ENCODE data around the gene PFDN1. TPM values are rescaled to one million over a fixed set of nuclear protein-coding genes. Genes with fewer than 3 reads are reported as not detected.
"Not testable (repeated sequence)": the region's sequence is repeated elsewhere in the genome, so short reads cannot be mapped to it uniquely, and the experiment has no call there.

PFDN1 gene, protein sequence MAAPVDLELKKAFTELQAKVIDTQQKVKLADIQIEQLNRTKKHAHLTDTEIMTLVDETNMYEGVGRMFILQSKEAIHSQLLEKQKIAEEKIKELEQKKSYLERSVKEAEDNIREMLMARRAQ
- 41.5 TPM for total RNA-seq

DNA sequence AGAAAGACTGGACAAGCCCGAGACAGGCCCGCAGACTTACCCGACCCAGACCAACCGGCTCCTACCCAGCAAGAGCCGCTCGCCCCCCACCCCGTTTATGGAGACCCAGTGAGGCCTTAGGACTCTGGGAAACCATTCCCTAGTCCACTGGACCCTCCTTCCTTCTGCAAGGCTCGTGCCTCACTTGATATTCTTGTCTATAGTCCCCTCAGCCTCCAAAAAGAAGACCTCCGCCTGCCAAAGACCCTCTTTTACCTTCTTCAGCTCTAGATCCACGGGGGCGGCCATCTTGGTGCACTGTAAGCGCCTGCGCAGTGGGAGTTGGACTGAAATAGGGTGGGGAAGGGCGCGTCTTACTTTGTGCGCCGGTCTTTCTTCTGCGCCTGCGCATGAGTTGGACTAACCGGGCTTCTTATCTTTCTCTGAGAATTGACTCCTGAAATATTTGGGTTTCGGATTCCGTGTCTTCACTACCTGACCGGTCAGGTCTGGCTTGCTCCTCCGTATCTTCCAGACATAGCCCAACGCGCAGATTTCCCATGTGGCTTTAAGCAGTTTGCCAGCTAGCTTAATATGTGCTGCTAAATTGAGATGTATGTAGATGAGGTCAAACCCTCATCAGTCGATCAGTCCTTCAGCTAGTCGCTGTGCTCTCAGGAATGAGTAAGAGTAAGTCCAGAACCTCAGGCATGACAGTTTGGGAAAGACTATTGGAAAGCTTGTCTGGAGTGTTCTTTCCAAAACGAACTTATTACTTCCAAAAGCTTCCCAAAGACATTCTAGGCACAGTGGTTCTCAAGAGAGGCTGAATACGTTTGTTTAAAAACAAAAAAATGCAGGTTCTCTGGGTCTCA, at the start of gene PFDN1:
Gene PFDN1 (minus strand): TSS at position 316 of the 854 bp plus-strand sequence. CDS start 28 bp downstream, at position 288.
- DNase-seq (ENCODE audit: low spot score) = peak; percentile 93

DNA sequence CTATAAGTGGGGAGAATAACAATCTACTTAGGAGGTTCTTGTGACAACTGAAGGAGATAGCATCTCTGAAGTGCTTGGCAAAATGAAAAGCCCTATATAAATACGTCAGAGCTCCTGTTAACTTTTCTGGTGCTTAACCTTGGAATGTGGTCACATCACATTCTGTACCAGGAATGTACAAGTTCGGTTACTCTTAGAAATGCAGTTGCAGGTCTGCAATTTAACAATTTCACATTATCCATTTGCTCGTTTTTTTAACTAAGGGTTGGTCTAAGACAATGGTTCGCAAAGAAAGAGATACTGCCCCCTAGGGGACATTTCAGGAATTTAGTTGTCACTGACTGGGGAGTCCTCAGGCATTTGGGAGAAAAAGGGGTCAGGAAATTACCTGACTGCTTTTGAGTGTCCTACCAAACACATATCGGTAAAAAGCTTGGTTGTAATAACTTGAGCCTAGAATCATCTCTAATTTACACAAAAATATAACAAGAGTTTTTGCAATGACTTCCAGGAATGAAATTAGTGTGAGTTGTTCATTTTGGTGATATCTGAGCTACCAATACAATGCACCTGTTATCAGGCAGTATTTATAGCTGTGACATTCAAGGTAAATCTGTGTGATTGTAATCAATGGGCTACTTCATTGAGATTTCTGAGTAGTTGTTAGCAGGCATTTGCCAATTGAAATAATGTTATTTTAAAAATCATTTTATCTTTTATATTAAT, 48.9 kb upstream of the PFDN1 start:
- peak; percentile 62 for DNase-seq (ENCODE audit: low spot score)

DNA sequence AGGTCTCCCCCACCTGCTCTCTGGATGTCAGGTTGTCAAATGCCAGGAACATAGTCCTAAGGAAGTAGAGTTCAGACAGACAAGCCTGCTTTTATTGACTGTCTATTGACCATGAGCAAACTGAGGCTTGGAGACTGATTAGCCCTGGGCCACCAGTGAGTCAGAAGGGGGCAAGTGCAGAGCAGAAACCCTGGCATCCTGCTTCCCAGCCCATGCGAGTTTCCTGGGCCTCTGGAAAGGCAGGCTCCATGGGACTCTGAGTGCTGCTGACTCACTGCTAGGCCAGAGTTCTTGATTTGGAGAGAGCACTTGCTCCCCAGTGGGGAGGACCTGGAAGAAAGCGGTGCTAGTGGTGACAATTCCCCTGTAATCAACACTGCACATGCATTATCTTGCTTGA, 46.3 kb upstream of the PFDN1 start:
- no peak for DNase-seq (ENCODE audit: low spot score)

DNA sequence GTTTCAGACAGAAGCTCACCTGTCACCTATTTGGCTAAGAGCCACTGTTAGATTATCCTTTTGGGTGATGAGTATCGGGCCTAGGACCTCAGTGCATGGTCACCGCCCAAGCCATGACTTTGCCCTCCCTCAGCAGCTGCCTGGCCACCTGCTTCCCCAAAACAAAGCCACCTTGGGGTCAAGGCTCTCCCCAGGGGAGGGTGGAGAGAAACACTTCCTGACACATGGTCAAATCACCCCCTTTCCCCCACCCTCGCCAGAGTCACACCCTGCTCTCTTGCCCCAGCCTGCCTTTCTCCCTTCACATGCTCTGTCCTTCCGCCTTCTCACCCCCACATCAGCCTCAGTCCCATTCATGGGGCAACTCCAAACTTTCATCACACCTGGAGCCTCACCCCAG, 45.2 kb upstream of the PFDN1 start:
- DNase-seq (ENCODE audit: low spot score) = peak; percentile 83

DNA sequence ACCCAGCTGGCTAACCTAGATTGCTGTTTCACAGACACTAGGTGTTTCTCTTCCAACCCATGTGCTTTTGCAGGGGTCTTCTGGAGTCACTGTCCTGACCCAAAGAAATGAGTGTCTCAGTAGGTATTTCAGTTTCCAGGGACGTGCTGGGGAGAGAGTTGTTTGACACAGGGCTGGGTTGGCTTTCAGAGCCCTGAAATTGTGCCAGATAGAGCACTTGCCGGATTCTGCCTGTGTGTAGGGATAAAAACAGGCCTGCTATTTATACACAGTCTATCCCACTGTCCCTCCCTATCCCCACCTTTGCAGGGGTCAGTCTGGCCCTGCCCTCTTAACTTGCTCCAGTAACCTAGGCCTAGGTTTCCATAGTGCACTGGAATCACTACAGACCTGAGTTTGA, 44.5 kb upstream of the PFDN1 start:
- no peak for DNase-seq (ENCODE audit: low spot score)

DNA sequence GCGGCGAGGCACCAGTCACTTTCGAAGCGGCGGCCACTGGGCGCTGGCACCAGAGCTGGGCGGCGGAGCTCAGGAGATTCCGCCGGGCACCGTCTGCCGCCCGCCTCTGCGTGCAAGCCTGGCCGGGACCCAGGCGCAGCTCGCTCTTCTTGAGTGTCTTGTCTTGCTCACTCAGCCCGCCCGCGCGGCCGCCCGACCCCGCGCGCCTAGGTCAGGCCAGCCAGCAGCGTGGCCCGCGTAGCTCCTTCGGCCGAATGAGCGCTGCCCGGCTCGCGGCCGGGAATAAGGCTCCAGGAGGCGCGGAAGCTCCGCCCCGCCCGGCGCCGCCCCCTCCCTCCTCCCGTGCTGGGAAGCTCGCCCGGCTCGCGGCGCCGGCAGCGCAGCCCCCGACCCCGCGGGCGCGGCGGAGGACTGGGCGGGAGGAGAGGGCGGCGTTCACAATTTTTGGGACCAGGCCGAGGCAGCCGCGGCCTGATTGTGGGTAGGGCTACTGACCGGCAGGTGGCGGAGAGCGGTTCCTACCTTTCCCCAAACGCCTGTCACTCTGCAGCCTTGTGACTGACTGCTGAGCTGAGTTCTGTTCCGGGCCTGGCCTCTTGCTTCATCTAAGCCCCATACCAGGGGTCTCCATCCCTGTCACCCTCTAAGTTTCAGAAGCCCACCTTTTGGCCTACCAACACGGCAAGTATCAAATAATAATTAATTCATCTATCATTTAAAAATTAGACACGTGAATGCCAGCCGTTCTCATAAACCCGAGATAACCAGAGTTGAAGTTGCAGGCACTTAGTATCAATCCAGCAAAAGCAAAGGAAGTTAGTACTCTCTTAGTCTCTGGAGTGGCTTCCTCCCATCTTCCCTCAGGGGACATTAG, 43.7 kb upstream of the PFDN1 start, which contains the start of gene HBEGF:
Gene HBEGF (minus strand): TSS at position 256 of the 874 bp plus-strand sequence. CDS start 275 bp downstream, outside the sequence.
- DNase-seq (ENCODE audit: low spot score) = peak; percentile 81

DNA sequence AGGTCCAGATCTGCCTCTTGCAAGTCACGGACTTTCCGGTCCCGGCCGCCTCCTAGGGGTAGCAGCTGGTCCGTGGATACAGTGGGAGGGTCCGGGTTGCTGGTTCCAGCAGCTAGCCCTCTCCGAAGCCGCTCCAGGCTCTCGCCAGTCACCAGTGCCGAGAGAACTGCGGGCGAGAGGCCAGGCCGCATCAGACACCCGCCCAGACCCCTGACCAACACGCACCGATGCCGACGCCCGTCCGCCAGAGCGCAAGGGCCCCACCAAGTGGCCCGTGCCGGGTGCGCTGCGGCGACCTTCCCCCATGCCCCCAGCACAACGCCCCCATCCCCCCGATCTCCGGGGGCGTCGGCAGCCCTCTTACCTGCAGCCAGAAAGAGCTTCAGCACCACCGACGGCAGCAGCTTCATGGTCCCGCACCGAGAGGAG, 43.0 kb upstream of the PFDN1 start:
- DNase-seq (ENCODE audit: low spot score) = peak; percentile 56

DNA sequence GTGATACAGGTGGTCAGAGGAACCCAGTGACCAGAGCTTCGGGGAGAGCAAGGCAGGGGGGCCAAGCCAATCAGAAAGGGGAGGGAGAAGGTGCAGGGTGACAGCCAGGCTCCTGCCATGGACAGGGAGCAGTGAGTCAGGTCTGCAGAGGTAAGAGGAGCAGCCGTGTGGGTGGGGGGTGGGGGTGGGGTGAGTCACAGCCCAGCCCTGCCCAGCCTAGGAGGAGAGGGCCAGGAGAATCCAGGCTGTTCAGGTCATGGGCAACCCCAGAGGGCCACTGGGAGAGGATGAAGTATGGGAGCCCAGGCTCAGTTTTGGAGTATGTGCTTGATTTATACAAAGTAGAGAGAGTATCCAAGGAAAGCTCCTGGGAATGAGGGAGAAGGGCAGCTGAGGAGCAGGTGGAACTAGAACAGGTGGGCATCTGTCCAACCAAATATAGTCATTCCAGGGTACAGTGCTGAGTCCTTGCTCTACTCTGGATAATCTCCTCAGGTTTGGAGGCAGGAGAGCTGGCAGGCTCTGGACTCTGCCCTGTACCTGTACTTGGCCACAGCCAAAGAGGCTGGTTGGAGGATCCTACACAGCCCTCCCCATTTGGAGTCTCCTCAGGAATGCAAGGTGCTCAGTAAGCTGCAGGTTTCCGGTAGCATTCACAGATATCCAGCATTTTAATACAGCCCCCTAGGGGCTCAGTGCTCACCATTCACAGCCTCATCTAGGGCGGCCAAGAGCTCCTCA, 42.0 kb upstream of the PFDN1 start:
- DNase-seq (ENCODE audit: low spot score) = no peak

DNA sequence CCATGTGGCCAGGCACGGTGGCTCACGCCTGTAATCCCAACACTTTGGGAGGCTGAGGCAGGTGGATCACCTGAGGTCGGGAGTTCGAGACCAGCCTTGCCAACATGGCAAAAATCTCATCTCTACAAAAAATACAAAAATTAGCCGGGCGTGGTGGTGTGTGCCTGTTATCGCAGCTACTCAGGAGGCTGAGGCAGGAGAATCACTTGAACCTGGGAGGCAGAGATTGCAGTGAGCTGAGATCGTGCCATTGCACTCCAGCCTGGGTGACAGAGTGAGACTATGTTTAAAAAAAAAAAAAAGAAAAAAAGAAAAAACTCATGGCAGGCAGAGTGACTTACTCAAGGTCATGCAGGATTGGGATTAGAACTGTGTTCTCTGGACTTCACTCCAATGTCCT, 40.9 kb upstream of the PFDN1 start:
- not testable (repeated sequence) for DNase-seq (ENCODE audit: low spot score)

DNA sequence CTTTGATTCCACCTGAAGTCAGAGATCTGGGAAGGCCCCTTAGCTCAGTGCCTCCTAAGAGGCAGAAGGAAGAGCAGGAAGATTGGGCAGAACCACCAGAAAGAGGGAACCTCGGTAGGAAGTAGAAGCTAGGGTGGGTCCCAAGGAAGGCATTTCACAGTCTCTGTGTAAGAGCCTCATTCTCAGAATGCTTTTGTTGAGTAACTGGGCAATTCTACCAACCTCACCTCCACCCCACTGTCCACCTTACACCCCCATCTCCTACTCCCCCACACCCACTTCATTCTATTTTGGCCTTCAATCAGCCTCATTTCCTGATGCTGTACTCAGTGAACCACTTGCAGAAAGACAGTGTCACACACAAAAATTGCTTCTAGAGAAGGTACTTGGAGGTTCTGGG, 40.0 kb upstream of the PFDN1 start:
- no peak for DNase-seq (ENCODE audit: low spot score)

DNA sequence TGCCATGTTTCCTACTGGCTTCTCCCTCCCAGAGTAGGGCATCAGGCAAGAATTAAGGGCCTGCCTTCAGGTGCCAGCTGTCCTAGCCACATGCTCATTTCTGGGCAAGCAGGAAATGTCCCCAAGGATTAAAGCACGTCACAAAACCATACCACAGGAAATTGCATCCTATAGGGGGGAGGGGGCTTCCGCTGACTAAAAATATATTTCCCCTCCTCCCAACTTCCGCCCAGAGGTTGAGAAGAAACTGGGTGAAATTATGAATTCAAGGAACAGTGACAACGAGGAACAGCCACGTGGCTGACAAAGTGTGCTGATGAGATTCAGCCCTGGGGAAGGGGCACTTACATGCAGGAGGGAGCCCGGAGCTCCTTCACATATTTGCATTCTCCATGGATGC, 39.4 kb upstream of the PFDN1 start:
- no peak for DNase-seq (ENCODE audit: low spot score)

DNA sequence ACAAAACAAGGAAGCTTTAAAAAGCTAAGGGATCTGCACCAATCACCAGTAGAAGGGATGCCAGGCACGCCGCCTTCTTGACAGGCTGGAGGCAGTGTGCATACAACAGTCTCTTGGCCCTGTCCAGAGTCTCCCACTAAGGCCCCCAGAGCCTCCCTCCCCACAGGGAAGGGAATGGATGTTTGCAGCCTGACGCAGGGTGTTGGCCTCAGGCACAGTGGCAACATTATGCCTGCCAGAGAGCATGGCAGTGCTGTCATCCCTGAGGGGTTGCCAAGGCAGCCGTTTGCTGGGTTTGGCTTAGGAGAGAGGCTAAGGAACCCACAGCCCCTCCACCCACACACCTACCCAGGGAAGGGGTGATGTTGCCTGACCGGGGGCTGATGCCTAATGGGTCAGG, 38.7 kb upstream of the PFDN1 start:
- peak; percentile 50 for DNase-seq (ENCODE audit: low spot score)

DNA sequence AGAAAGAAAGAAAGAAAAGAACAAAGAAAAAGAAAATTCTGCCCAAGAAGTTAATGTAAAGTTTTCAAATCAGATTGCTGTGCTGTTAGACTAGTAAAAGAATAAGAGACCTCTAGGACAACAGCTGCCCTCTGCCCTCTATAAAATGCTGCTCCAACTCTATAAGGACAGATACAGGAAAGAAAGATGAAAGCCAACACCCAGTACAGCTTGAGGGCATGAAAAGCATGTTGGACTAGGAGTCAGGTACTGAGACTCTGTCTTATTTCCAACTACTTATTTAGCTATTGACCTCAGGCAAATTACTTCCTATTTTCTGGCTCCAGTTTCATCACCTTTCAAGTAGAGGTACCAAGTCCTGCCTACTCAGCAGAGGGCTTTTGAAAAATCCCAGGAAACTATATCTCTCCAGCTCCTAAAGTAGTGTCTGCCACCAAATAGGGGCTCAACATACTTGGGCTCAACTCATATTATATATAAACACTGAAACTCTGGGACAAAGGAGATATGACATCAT, 37.8 kb upstream of the PFDN1 start:
- no peak for DNase-seq (ENCODE audit: low spot score)

DNA sequence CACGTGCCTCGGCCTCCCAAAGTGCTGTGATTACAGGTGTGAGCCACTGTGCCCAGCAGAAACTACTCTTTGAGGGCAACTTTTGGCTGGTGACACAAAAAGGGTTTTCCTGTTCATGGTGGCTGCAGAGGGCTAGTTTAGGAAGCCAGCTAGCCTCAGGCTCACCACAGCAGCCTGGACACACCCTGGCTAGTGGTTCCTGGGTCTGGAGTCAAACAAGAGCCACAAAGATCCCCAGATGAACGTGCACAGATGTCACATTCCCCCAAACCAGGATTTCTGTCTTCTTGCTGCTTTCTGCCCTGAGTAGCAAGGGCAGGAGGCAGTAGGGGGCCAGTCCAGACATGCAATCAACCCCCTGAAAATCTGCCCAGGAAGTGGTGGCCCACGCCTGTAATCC, 36.7 kb upstream of the PFDN1 start:
- no peak for DNase-seq (ENCODE audit: low spot score)

DNA sequence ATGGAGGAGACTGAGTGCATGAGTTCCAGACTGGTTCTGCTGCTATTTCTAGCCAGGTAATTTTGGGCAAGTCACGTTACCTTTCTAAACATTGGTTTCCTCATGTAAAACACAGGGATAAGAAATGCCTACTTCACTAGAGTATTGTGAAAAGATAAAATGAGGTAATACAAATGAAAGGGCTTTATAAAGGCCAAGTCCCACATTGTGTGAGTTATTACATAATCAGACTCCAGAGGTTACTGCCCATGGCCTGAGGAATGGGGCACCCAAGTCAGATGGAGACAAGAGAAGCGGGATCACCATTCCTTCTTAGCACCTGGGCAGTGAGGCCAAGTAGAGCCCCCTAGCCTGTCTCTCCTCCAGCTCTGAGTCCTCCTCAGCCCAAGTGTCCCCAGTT, 36.0 kb upstream of the PFDN1 start:
- no peak for DNase-seq (ENCODE audit: low spot score)

DNA sequence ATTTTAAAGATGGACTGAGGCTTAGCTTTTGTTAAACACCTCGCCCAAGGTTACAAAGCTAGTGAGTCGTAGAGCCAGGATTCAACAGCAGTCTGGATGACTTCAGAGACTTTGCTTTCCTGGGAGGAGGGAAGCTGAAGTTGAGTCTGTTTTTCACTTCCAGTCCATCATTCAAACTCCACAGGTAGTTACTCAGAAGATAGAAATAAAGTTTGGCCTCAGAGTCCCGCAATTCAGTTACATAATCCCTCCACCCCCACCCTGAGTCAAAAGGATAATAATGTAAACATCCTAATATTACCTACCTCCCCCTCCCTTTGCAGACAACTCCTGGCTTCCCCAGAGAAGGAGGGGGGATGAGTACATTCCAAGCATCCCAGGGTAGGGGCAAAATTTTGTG, 35.4 kb upstream of the PFDN1 start:
- DNase-seq (ENCODE audit: low spot score) = no peak

DNA sequence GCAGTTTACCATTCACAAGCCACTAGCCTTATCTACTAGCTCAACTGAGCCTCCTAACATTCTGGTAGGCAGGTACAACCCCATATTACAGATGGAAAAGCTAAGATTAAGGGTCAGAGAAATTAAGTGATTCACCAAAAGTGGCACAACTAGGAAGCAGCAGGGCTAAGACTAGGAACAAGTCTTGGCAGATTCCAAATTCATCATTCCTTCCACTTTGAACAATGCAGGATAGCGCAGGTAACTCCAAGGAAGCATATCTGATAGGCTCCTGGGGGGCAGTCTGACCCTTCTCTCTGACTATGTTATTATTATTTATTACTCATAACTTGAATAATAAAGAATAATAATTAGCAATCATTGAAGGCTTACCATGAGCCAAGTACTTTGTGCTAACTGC, 35.0 kb upstream of the PFDN1 start:
- DNase-seq (ENCODE audit: low spot score) = no peak

DNA sequence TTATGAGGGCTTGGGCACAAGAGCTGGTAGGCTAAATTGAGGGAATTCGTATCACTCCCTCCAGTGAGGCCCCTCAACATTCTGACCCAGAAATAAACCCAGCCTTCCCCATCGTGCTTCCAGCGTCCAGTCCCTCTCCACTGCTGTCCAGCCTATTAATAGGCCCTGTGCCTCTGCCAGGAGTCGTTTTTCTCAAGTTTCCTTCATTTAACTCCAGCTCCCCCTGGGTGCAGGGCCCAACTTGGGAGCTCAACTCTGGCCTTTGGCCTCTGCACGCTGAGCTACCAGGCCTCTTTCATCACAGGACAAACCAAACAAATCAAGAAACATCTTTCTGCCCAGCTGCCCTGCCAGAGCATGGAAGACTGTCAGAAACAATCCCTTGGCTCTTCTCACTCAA, 33.5 kb upstream of the PFDN1 start:
- DNase-seq (ENCODE audit: low spot score) = no peak

DNA sequence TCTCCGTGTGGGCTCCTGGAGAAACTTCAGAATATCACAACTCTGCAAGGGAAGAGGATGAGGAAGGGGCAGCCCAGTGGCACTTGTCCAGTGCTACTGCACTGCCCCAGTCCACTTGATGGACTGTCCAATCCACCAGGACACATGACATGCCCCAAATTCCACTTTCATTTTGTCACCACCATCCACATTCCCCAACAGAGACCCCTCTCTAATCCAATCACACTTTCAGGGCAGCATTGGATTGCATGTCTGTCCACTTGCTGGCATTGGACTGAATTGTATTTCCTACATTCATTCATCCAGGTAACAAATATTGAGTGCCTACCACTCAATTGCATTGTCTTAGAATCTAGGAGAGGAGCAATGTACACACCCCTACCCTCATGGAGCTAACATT, 28.7 kb upstream of the PFDN1 start:
- no peak for DNase-seq (ENCODE audit: low spot score)

DNA sequence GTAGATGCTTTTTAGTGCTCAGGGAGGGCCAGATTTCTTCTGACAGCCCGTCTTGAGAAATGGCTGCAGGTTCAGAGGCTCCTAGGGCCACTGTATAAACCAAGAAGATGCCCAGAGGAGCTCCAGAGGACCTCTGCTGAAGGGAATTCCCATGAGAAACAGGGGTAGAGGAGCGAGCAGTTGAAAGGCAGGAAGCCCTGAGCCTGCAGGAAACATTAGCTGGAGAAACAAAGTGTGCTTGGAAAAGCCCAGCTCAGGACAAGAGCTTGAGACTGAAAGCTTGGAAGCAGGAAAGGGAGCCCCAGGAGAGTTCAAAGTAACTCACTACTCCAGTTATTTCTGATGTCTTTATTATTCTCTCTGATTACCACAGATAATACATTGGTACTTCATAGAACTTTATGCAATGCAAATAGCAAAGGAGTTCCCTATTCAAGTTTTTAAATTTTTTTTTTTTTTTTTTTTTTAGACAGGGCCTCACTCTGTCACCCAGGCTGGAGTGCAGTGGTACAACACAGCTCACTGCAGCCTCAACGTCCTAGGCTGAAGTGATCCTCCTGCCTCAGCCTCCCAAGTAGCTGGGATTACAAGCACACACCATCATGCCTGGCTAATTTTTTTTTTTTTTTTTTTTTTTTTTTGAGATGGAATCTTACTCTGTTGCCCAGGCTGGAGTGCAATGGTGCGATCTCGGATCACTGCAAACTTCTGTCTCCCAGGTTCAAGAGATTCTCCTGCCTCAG, 27.0 kb upstream of the PFDN1 start:
- DNase-seq (ENCODE audit: low spot score) = no peak

Data from ureter (tissue), 1 donor.